Panc1 (cell line): ENCODE data around the gene NCOR2. TPM values are rescaled to one million over a fixed set of nuclear protein-coding genes. Genes with fewer than 3 reads are reported as not detected.

Experiments
- ATAC-seq: fragments of 200-7000 bp; cut with Tn5 transposase; 2 replicates; pipeline ENCODE4 v1.9.1; 2020; ENCODE audit warnings: mild to moderate bottlenecking, moderate library complexity
- BruUV-seq: library from RNA; stranded (reverse); fragments of 400-500 nt; replicated peaks from 2 replicates; lab custom pipeline; 2021; lab: Mats Ljungman, UMichigan
- CTCF ChIA-PET: fragments of 300-600 bp; sonication (Branson Sonifier 250); formaldehyde crosslinking; loops from one replicate; lab custom pipeline; 2022; ENCODE audit warnings: antibody characterized with exemption; lab: Charles Lee
- POLR2A ChIA-PET: fragments of 300-600 bp; sonication (Branson Sonifier 250); formaldehyde crosslinking; loops from one replicate; lab custom pipeline; 2022; ENCODE audit warnings: antibody characterized with exemption; lab: Charles Lee
- DNase-seq: peaks from one replicate; pipeline ENCODE4 v3.0.0-alpha.2; 2010; ENCODE audit warnings: low read depth, low spot score
- H3K27ac ChIP-seq: 2 replicates; pipeline ENCODE4 v1.5.1; 2011; ENCODE audit warnings: mild to moderate bottlenecking, low read length, inconsistent platforms
- H3K27me3 ChIP-seq: fragments of 200-500 bp; sonication (Bioruptor generic); 2 replicates; pipeline ENCODE4 v1.6.0; 2014; ENCODE audit warnings: low read length, inconsistent platforms; ENCODE audit not compliant: control insufficient read depth, insufficient read depth
- H3K36me3 ChIP-seq: fragments of 200-500 bp; sonication (Bioruptor generic); 2 replicates; pipeline ENCODE4 v1.5.1; 2014; ENCODE audit warnings: inconsistent platforms, mild to moderate bottlenecking, low read length, moderate library complexity; ENCODE audit not compliant: control insufficient read depth, insufficient read depth
- H3K4me1 ChIP-seq: 2 replicates; pipeline ENCODE4 v1.5.1; 2011; ENCODE audit warnings: inconsistent platforms, mild to moderate bottlenecking, low read length, moderate library complexity; ENCODE audit not compliant: control insufficient read depth, insufficient read depth
- H3K4me3 ChIP-seq, 2 experiments: 2 replicates each; pipeline ENCODE4 v1.5.1; 2011 to 2012; ENCODE audit warnings: low read depth in 2 of 2, low read length in 2 of 2, mild to moderate bottlenecking in 2 of 2, inconsistent platforms in 1 of 2, moderate library complexity in 1 of 2
- H3K9me3 ChIP-seq: fragments of 200-500 bp; sonication (Bioruptor generic); 2 replicates; pipeline ENCODE4 v1.5.1; 2014; ENCODE audit warnings: low read depth, mild to moderate bottlenecking, inconsistent platforms, low read length, moderate library complexity; ENCODE audit not compliant: control insufficient read depth, insufficient read depth
- POLR2AphosphoS5 ChIP-seq: IDR thresholded peaks from 2 replicates; pipeline ENCODE4 v1.6.1; 2012; ENCODE audit warnings: mild to moderate bottlenecking, low read depth, low read length, moderate library complexity
- SIN3A ChIP-seq: IDR thresholded peaks from 2 replicates; pipeline ENCODE4 v1.6.1; 2012; ENCODE audit warnings: low read depth, mild to moderate bottlenecking, low read length, moderate library complexity, borderline replicate concordance; ENCODE audit not compliant: insufficient read depth
- TCF7L2 ChIP-seq: IDR thresholded peaks from 2 replicates; pipeline ENCODE4 v1.6.1; 2011; ENCODE audit warnings: mild to moderate bottlenecking, low read depth, low read length, inconsistent platforms
- in situ Hi-C: cut with HindIII; loops from 2 replicates; pipeline ENCODE4 v1.10.0; 2016; ENCODE audit warnings: low sequenced_read_pairs, low pct_unique_long_range_greater_than_20kb
- intact Hi-C: fragments of 100-400 bp; cut with micrococcal nuclease; formaldehyde crosslinking; loops from one replicate; pipeline ENCODE4 v1.10.0; 2022; ENCODE audit not compliant: unreplicated experiment
- total RNA-seq: library from RNA; stranded (reverse); gene quantifications from one replicate; pipeline ENCODE4 v1.2.1, GENCODE V29; 2021; ENCODE audit not compliant: unreplicated experiment
- TF ChIP-seq, protein P1 (sequence below): fragments of 450-650 bp; IDR thresholded peaks from 2 replicates; pipeline ENCODE4 v1.5.1; 2017; ENCODE audit warnings: mild to moderate bottlenecking
- TF ChIP-seq, protein P2 (sequence below), 2 experiments: IDR thresholded peaks; 2 replicates each; pipeline ENCODE4 v1.6.1; 2011 to 2012; ENCODE audit warnings: low read depth in 2 of 2, control low read depth in 1 of 2, low read length in 1 of 2, mild to moderate bottlenecking in 1 of 2, moderate library complexity in 1 of 2; ENCODE audit not compliant: insufficient read depth in 1 of 2

The NCOR2 gene
- total RNA-seq, 1 experiment from 2014 or later: 461 TPM

DNA sequence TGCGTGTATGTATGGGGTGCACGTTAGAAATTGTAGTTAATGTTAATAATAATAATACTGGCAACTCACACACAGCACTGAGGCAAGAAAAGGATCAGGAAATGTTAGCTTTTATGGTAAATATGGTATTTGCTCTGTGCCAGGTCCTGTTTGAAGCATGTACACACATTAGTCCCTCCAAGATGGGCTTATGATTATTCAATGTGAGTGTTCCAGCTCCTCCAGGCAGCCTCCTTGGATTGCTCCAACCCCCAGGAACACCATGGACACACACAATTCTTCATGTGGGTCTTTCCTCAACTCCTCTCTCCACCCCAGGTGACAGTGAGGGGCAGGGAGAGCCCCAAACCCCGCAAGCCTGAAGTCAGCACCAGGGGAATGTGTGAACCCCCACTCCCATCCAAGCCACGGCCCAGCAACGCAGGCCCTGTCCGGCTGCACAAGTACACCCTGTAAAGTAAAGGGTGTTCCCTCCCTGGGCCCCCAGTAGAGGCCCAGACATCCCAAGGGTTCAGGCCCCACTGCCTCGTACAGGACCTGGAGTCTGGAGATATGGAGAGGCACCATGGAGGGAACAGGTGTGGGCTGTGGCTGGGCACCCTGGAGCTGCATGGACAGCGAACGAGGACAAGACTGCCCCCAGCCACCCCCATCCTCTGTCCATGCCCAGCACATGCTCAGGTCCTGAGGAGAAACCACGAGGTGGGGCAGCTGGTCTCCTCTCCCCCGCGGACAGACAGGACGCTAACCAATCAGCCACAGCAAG lies 41.3 kb downstream of the NCOR2 start:
- TF ChIP-seq, protein P1, sequence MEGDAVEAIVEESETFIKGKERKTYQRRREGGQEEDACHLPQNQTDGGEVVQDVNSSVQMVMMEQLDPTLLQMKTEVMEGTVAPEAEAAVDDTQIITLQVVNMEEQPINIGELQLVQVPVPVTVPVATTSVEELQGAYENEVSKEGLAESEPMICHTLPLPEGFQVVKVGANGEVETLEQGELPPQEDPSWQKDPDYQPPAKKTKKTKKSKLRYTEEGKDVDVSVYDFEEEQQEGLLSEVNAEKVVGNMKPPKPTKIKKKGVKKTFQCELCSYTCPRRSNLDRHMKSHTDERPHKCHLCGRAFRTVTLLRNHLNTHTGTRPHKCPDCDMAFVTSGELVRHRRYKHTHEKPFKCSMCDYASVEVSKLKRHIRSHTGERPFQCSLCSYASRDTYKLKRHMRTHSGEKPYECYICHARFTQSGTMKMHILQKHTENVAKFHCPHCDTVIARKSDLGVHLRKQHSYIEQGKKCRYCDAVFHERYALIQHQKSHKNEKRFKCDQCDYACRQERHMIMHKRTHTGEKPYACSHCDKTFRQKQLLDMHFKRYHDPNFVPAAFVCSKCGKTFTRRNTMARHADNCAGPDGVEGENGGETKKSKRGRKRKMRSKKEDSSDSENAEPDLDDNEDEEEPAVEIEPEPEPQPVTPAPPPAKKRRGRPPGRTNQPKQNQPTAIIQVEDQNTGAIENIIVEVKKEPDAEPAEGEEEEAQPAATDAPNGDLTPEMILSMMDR: no peak
- no peak for TF ChIP-seq POLR2AphosphoS5
- no peak for TF ChIP-seq TCF7L2
- no peak for TF ChIP-seq SIN3A
- TF ChIP-seq, protein P2, sequence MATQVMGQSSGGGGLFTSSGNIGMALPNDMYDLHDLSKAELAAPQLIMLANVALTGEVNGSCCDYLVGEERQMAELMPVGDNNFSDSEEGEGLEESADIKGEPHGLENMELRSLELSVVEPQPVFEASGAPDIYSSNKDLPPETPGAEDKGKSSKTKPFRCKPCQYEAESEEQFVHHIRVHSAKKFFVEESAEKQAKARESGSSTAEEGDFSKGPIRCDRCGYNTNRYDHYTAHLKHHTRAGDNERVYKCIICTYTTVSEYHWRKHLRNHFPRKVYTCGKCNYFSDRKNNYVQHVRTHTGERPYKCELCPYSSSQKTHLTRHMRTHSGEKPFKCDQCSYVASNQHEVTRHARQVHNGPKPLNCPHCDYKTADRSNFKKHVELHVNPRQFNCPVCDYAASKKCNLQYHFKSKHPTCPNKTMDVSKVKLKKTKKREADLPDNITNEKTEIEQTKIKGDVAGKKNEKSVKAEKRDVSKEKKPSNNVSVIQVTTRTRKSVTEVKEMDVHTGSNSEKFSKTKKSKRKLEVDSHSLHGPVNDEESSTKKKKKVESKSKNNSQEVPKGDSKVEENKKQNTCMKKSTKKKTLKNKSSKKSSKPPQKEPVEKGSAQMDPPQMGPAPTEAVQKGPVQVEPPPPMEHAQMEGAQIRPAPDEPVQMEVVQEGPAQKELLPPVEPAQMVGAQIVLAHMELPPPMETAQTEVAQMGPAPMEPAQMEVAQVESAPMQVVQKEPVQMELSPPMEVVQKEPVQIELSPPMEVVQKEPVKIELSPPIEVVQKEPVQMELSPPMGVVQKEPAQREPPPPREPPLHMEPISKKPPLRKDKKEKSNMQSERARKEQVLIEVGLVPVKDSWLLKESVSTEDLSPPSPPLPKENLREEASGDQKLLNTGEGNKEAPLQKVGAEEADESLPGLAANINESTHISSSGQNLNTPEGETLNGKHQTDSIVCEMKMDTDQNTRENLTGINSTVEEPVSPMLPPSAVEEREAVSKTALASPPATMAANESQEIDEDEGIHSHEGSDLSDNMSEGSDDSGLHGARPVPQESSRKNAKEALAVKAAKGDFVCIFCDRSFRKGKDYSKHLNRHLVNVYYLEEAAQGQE (IDR thresholded peaks at IDR 0.05; ENCODE audit: insufficient read depth in 1 of 2, low read depth in 2 of 2, low read length in 1 of 2): no peak
- no peak for ATAC-seq
- in situ Hi-C loops: no loop called here
- Histone ChIP-seq H3K4me1 (peaks cover 79% of the 10 kb centered on the region), H3K9me3 (no peaks in the 10 kb centered on the region), H3K4me3 (no peak overlapping the region), H3K27ac (peak overlapping the region; percentile 77), H3K36me3 (no peaks in the 10 kb centered on the region), H3K27me3 (no peaks in the 10 kb centered on the region)
- intact Hi-C loops: no loop called here
- BruUV-seq: no TSS peak
- POLR2A ChIA-PET: no interaction called here
- DNase-seq: no peak
- CTCF ChIA-PET: no interaction called here

DNA sequence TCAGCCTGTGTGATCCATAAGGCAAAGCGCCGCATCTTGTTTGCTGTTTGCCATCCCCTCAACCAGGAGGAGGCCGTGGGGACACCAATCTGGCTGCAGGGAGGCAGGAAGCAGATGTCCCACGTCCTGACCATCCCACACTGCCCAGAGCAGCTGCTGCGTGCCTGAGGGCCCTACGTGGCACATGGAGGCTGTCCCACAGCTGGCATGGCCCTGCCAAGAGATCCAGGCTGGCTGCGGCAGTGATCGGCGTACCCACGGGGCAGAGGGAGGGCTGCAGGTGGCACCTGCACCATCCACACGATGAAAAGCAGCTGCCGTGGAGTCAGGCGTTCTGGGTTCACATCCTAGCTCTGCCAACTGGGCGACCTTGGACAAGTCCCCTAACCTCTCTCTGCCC lies 42.0 kb downstream of the NCOR2 start:
- in situ Hi-C loops: no loop called here
- TF ChIP-seq SIN3A: no peak
- TF ChIP-seq, protein P1: no peak
- TF ChIP-seq, protein P2 (IDR thresholded peaks at IDR 0.05; ENCODE audit: insufficient read depth in 1 of 2, low read depth in 2 of 2, low read length in 1 of 2): no peak
- TF ChIP-seq TCF7L2: no peak
- no peak for TF ChIP-seq POLR2AphosphoS5
- Histone ChIP-seq H3K36me3 (no peaks in the 10 kb centered on the region), H3K4me1 (peaks cover 79% of the 10 kb centered on the region), H3K4me3 (no peak overlapping the region), H3K9me3 (no peaks in the 10 kb centered on the region), H3K27me3 (no peaks in the 10 kb centered on the region), H3K27ac (peak overlapping the region; percentile 77)
- ATAC-seq (no peak), DNase-seq (no peak)
- no TSS peak for BruUV-seq
- POLR2A ChIA-PET: no interaction called here
- CTCF ChIA-PET: no interaction called here
- intact Hi-C loops: no loop called here
